WERI-Rb-1 (cell line): ENCODE measurements around the gene NIN.

ENCODE experiments used
- DNase-seq: peaks from one replicate; pipeline ENCODE4 v3.0.0-alpha.2; 2020
- H3K27ac ChIP-seq: fragments of 250-450 bp; sonication (Bioruptor Pico); 2 replicates; pipeline ENCODE4 v1.5.1; 2020; ENCODE audit warnings: mild to moderate bottlenecking, moderate library complexity
- H3K27me3 ChIP-seq: fragments of 250-450 bp; sonication (Bioruptor Pico); 2 replicates; pipeline ENCODE4 v1.5.1; 2021; ENCODE audit warnings: mild to moderate bottlenecking, low read depth, moderate library complexity; ENCODE audit not compliant: insufficient read depth, severe bottlenecking
- H3K36me3 ChIP-seq: fragments of 250-450 bp; sonication (Bioruptor Pico); 2 replicates; pipeline ENCODE4 v1.5.1; 2020; ENCODE audit warnings: mild to moderate bottlenecking, moderate library complexity
- H3K4me3 ChIP-seq: 2 replicates; pipeline ENCODE4 v1.5.1; 2011; ENCODE audit warnings: low read depth, mild to moderate bottlenecking, control low read depth, low read length
- H3K9me3 ChIP-seq: fragments of 250-450 bp; sonication (Bioruptor Pico); 2 replicates; pipeline ENCODE4 v1.5.1; 2021; ENCODE audit warnings: mild to moderate bottlenecking, moderate library complexity; ENCODE audit not compliant: severe bottlenecking
- TF ChIP-seq, protein P1 (sequence below): IDR thresholded peaks from 2 replicates; pipeline ENCODE4 v1.5.1; 2011; ENCODE audit warnings: low read depth, mild to moderate bottlenecking, control low read depth, inconsistent platforms, low read length

Gene NIN

DNA sequence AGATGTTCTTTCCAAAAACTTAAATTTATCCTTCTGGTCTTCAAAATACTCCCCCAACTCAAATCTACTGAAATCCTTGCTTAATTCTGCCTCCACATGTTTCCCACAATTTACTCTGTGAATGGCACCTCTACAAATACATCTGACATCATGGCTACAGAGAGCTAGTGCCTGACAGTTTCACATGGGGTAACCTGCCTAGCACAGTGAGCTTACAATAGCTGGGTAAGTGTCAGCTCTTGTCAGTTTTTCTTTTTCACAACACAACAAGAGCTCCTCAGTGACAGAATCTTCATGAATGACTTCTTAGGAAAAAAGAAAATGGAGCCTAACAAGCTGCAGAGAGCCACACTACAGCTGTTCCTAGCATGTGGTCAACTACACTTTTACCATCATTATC is 54.4 kb downstream of the NIN start:
- no peak overlapping the region for H3K4me3 ChIP-seq
- peaks cover 31% of the 10 kb centered on the region for H3K36me3 ChIP-seq
- no peak overlapping the region for H3K27ac ChIP-seq
- TF ChIP-seq, protein P1, sequence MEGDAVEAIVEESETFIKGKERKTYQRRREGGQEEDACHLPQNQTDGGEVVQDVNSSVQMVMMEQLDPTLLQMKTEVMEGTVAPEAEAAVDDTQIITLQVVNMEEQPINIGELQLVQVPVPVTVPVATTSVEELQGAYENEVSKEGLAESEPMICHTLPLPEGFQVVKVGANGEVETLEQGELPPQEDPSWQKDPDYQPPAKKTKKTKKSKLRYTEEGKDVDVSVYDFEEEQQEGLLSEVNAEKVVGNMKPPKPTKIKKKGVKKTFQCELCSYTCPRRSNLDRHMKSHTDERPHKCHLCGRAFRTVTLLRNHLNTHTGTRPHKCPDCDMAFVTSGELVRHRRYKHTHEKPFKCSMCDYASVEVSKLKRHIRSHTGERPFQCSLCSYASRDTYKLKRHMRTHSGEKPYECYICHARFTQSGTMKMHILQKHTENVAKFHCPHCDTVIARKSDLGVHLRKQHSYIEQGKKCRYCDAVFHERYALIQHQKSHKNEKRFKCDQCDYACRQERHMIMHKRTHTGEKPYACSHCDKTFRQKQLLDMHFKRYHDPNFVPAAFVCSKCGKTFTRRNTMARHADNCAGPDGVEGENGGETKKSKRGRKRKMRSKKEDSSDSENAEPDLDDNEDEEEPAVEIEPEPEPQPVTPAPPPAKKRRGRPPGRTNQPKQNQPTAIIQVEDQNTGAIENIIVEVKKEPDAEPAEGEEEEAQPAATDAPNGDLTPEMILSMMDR = no peak
- no peaks in the 10 kb centered on the region for H3K9me3 ChIP-seq
- no peaks in the 10 kb centered on the region for H3K27me3 ChIP-seq
- DNase-seq = no peak

DNA sequence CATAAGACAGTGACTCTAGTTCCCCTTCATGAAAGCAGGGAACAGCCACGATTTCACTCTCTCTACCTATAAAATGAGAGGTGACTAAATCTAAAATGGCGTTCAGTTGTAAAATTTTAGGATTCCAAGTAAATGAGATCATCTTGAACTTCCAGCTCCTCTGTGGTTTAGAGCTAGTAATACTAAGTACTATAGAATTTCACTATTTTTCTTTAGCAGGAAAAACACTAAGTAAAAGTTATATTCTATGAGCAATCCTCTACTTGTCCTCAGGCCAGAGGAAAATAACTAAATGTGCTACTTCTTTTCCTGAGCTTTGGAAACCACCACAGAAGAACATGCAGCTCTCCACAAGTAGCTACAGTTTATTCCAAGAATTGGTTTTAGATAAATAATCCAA is 55.6 kb downstream of the NIN start:
- DNase-seq = no peak
- Histone ChIP-seq H3K4me3 (no peak overlapping the region), H3K36me3 (peaks cover 43% of the 10 kb centered on the region), H3K27ac (no peak overlapping the region), H3K27me3 (no peaks in the 10 kb centered on the region), H3K9me3 (no peaks in the 10 kb centered on the region)
- TF ChIP-seq, protein P1 = no peak

DNA sequence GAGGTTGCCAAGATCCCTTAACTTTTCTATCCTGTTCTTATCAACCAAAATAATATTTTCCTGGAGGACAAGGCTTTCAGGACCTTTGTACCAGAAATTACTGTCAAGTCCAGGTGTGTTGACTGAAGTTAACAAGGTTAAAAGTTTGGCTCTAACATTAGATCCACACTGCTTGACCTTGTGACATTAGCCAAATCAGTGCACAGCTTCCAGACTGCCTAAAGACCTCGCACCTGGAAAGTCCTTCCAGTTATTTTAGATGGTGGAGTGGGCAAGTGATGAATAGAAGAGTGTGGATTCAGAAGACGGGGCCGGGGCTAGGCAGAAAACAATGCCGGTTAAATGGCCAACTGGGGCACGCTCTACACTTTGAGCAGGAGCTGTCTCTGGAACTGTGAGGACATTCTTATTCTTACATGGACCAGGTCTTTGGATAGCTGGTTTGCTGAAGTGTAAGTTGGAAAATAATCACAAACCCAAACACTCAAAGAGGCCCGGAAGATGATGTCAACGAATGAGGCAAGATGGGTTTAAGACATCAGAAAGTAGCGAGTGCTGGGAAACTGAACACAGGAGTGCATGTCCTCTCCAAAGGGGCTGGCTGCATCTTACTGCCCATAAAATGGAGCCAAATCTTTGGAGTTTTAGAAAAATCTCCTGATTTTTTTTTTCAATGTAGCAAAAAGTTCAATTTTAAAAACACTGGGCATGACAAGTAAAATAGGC is 56.3 kb downstream of the NIN start:
- Histone ChIP-seq H3K9me3 (no peaks in the 10 kb centered on the region), H3K27me3 (no peaks in the 10 kb centered on the region), H3K27ac (no peak overlapping the region), H3K36me3 (peaks cover 48% of the 10 kb centered on the region), H3K4me3 (no peak overlapping the region)
- TF ChIP-seq, protein P1 = no peak
- DNase-seq = no peak

DNA sequence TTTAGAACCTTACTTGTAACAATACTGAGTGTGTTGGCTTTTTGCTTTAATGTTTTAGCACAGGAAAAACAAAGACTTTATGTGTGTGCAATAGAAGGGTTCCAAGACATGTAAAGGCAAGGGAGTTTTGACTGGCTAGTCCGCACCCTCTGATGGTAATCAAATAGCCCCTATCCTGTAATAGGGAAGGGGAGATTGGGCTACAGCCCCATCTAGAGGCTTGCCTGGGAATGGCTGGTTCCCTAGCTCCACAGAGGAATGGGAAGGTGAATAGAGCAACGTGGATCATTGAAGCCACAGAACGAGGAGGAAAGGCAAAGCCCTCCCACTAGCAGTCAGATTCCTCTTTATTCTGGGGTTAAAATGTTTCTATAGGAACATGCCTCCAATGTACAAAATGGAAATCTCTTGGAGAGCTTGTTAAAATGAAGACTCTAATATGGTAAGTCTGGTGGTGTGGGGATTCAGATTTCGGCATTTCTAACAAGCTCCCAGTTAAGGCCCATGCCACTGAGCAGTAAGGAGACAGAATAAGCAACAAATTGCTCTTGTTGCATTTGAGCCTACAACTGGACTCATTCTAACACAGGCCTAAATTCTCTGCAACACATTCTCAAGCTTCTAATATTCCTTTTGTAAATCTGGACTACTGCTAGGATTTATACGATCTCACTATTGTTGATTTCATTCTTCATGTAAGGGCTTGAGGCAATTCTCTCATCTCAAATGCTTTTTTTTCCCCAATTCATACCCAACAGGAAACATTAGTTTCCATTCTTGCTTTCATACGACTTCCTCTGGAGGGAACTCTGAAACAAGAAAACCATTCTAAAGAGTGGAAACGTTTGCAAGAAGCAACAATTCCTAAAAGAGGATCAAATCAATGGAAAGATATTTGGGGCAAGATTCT is 57.1 kb downstream of the NIN start:
- TF ChIP-seq, protein P1 = peak; percentile 90
- peak; percentile 73 for DNase-seq
- Histone ChIP-seq H3K9me3 (no peaks in the 10 kb centered on the region), H3K4me3 (no peak overlapping the region), H3K27me3 (no peaks in the 10 kb centered on the region), H3K36me3 (peaks cover 56% of the 10 kb centered on the region), H3K27ac (no peak overlapping the region)

DNA sequence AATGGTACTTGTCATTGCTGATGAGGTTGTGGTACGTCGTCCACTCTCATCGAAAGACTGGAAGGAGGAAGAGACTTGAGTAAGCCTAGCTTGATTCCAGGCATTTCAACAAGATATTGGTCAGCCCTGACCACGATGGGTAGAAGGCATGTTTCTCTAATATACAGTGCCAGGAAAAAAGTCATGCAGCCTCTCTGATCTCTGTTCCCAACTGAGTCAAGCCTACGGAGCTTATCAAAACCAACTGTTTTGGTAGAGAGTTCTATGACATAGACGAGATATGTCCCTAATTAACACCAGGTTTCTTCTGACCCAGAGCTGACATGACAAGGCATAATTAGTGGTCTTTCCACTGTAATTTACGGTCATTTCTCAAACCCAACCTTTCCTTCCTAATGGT is 58.5 kb downstream of the NIN start:
- no peaks in the 10 kb centered on the region for H3K27me3 ChIP-seq
- TF ChIP-seq, protein P1 = no peak
- H3K36me3 ChIP-seq = peaks cover 67% of the 10 kb centered on the region
- DNase-seq = no peak
- H3K9me3 ChIP-seq = no peaks in the 10 kb centered on the region
- no peak overlapping the region for H3K27ac ChIP-seq
- H3K4me3 ChIP-seq = no peak overlapping the region
